IMR-90 (cell line): ENCODE results near the gene PELI1. TPM values are rescaled to one million over a fixed set of nuclear protein-coding genes. Genes with fewer than 3 reads are reported as not detected.

Experiments used
- ATAC-seq: fragments of 200-7000 bp; cut with Tn5 transposase; 2 replicates; pipeline ENCODE4 v1.9.1; 2020; ENCODE audit warnings: low read depth, mild to moderate bottlenecking, moderate library complexity
- BruUV-seq: library from RNA; stranded (reverse); fragments of 400-500 nt; replicated peaks from 2 replicates; lab custom pipeline; 2021; lab: Mats Ljungman, UMichigan
- CTCF ChIA-PET: fragments of 300-600 bp; formaldehyde crosslinking; extraction: SDS; loops from one replicate; lab custom pipeline; 2021; ENCODE audit warnings: antibody characterized with exemption; lab: Yijun Ruan, JAX
- POLR2A ChIA-PET: fragments of 300-600 bp; sonication (Branson Sonifier 250); formaldehyde crosslinking; loops from one replicate; lab custom pipeline; 2022; ENCODE audit warnings: antibody characterized with exemption; ENCODE audit not compliant: unreplicated experiment; lab: Charles Lee
- DNase-seq: peaks from one replicate; pipeline ENCODE4 v3.0.0; 2013
- H2AFZ ChIP-seq: replicated peaks from 2 replicates; pipeline ENCODE3; 2013; ENCODE audit warnings: low read length, mild to moderate bottlenecking; ENCODE audit not compliant: poor library complexity
- H2AK5ac ChIP-seq: 2 replicates; pipeline ENCODE4 v1.6.1; 2013; ENCODE audit warnings: low read depth, low read length, inconsistent platforms
- H2AK9ac ChIP-seq: replicated peaks from 2 replicates; pipeline ENCODE3; 2013; ENCODE audit warnings: mild to moderate bottlenecking, low read depth, low read length, moderate library complexity; ENCODE audit not compliant: poor library complexity
- H2BK120ac ChIP-seq: 2 replicates; pipeline ENCODE4 v1.6.1; 2013; ENCODE audit warnings: low read depth, low read length, inconsistent platforms
- H2BK15ac ChIP-seq: 3 replicates; pipeline ENCODE4 v1.6.1; 2013; ENCODE audit warnings: low read depth, low read length, inconsistent platforms
- H2BK20ac ChIP-seq: 2 replicates; pipeline ENCODE4 v1.6.1; 2013; ENCODE audit warnings: low read depth, mild to moderate bottlenecking, inconsistent platforms, low read length, moderate library complexity
- H2BK5ac ChIP-seq: 2 replicates; pipeline ENCODE4 v1.6.1; 2013; ENCODE audit warnings: mild to moderate bottlenecking, low read depth, low read length, inconsistent platforms; ENCODE audit not compliant: poor library complexity, severe bottlenecking
- H3K14ac ChIP-seq: replicated peaks from 2 replicates; pipeline ENCODE4 v1.6.1; 2013; ENCODE audit warnings: low read depth, low read length, inconsistent platforms
- H3K18ac ChIP-seq: 2 replicates; pipeline ENCODE4 v1.6.1; 2013; ENCODE audit warnings: low read depth, low read length, control low read depth
- H3K23ac ChIP-seq: 2 replicates; pipeline ENCODE4 v1.6.1; 2013; ENCODE audit warnings: low read depth, low read length, inconsistent platforms
- H3K27ac ChIP-seq: 2 replicates; pipeline ENCODE4 v1.5.1; 2013; ENCODE audit warnings: mild to moderate bottlenecking, control low read depth, low read length; ENCODE audit not compliant: insufficient read depth
- H3K27me3 ChIP-seq: 2 replicates; pipeline ENCODE4 v1.6.1; 2013; ENCODE audit warnings: low read length; ENCODE audit not compliant: control insufficient read depth, insufficient read depth
- H3K36me3 ChIP-seq: 2 replicates; pipeline ENCODE4 v1.6.1; 2013; ENCODE audit warnings: low read length, mixed read lengths; ENCODE audit not compliant: control insufficient read depth, insufficient read depth
- H3K4ac ChIP-seq: 2 replicates; pipeline ENCODE4 v1.6.1; 2013; ENCODE audit warnings: low read depth, low read length, inconsistent platforms
- H3K4me1 ChIP-seq: 2 replicates; pipeline ENCODE4 v1.6.1; 2013; ENCODE audit warnings: low read length, mixed read lengths; ENCODE audit not compliant: control insufficient read depth, insufficient read depth
- H3K4me2 ChIP-seq: 2 replicates; pipeline ENCODE4 v1.6.1; 2013; ENCODE audit warnings: low read depth, mild to moderate bottlenecking, control low read depth, low read length, moderate library complexity
- H3K4me3 ChIP-seq: 2 replicates; pipeline ENCODE4 v1.5.1; 2013; ENCODE audit warnings: low read depth, mild to moderate bottlenecking, control low read depth, low read length, moderate library complexity; ENCODE audit not compliant: insufficient read depth
- H3K56ac ChIP-seq: 2 replicates; pipeline ENCODE4 v1.6.1; 2013; ENCODE audit warnings: low read length, inconsistent platforms; ENCODE audit not compliant: insufficient read depth; ENCODE audit errors: extremely low read depth
- H3K79me1 ChIP-seq, 2 experiments: 2 replicates each; pipeline ENCODE4 v1.6.1; 2013; ENCODE audit warnings: low read length in 2 of 2, inconsistent platforms in 1 of 2, low read depth in 1 of 2
- H3K9ac ChIP-seq: 2 replicates; pipeline ENCODE4 v1.6.1; 2013; ENCODE audit warnings: low read depth, low read length, control low read depth
- H3K9me1 ChIP-seq: 2 replicates; pipeline ENCODE4 v1.6.1; 2013; ENCODE audit warnings: low read length, inconsistent platforms; ENCODE audit not compliant: insufficient read depth
- H3K9me3 ChIP-seq: 2 replicates; pipeline ENCODE4 v1.6.1; 2013; ENCODE audit warnings: low read length; ENCODE audit not compliant: control insufficient read depth, insufficient read depth
- H4K20me1 ChIP-seq: 2 replicates; pipeline ENCODE4 v1.6.1; 2013; ENCODE audit warnings: low read length, inconsistent platforms; ENCODE audit not compliant: insufficient read depth
- H4K5ac ChIP-seq: 2 replicates; pipeline ENCODE4 v1.6.1; 2013; ENCODE audit warnings: mild to moderate bottlenecking, low read depth, low read length, control low read depth
- H4K8ac ChIP-seq, 2 experiments: 2 replicates each; pipeline ENCODE4 v1.6.1; 2013; ENCODE audit warnings: low read depth in 2 of 2, low read length in 2 of 2, control low read depth in 1 of 2, inconsistent platforms in 1 of 2
- H4K91ac ChIP-seq: 2 replicates; pipeline ENCODE4 v1.6.1; 2013; ENCODE audit warnings: low read depth, low read length, inconsistent platforms; ENCODE audit not compliant: insufficient read depth
- CEBPB ChIP-seq: IDR thresholded peaks from 2 replicates; pipeline ENCODE4 v1.6.1; 2012; ENCODE audit warnings: low read depth, low read length, improper control_type of control experiment
- USF2 ChIP-seq: fragments of 150-350 bp; IDR thresholded peaks from 2 replicates; pipeline ENCODE4 v1.6.1; 2017; ENCODE audit warnings: mild to moderate bottlenecking, antibody characterized with exemption, low read length, low read depth
- dilution Hi-C: fragments of 300-500 bp; cut with HindIII; formaldehyde crosslinking; loops from one replicate; pipeline ENCODE4 v1.14.3; 2018; ENCODE audit warnings: low sequenced_read_pairs; ENCODE audit not compliant: unreplicated experiment
- in situ Hi-C: fragments of 300-500 bp; cut with MboI; formaldehyde crosslinking; loops from 3 replicates; pipeline ENCODE4 v1.14.3; 2019; ENCODE audit warnings: low sequenced_read_pairs, inconsistent platforms, mixed read lengths
- intact Hi-C: fragments of 100-400 bp; cut with micrococcal nuclease; formaldehyde crosslinking; loops from 2 replicates; pipeline ENCODE4 v1.10.0; 2022
- polyA plus RNA-seq, 3 experiments: library from polyadenylated mRNA; depleted of rRNA; stranded (reverse); fragments of >200 nt; gene quantifications; 2 replicates each; pipeline ENCODE4 v1.2.3, GENCODE V29; 2012; ENCODE audit warnings: low replicate concordance in 1 of 3
- total RNA-seq: library from RNA; depleted of rRNA; stranded (reverse); fragments of >200 nt; gene quantifications from 2 replicates; pipeline ENCODE4 v1.2.3, GENCODE V29; 2012

PELI1 gene
- total and polyA plus RNA-seq, 2 of the 4 experiments (the other 2 are of a cell fraction) = 2.2 to 2.5 TPM

- no peak overlapping the region for H2AK5ac ChIP-seq
- H3K9ac ChIP-seq = no peak overlapping the region
- H3K27ac ChIP-seq = no peak overlapping the region
- no peak overlapping the region for H2AK9ac ChIP-seq
- H2AFZ ChIP-seq = no peak overlapping the region
- no peaks in the 10 kb centered on the region for H3K79me1 ChIP-seq
- H2BK5ac ChIP-seq = no peak overlapping the region
- H3K9me3 ChIP-seq = no peaks in the 10 kb centered on the region
- no peak overlapping the region for H3K4me2 ChIP-seq
- no peak for ATAC-seq
- TF ChIP-seq USF2 (no peak), CEBPB (peak; percentile 68)
- no peak overlapping the region for H3K23ac ChIP-seq
- in situ Hi-C loops (no loop called here), intact Hi-C loops (no loop called here), dilution Hi-C loops (no loop called here)
- no peak overlapping the region for H3K4ac ChIP-seq
- ChIA-PET CTCF (interaction anchor here (1.1 kb wide), 1 partner anchor 149 kb away, joined by 3 read pairs; no protein-coding TSS in a partner anchor), POLR2A (no interaction called here)
- peak; percentile 22 for DNase-seq
- H4K91ac ChIP-seq = no peak overlapping the region
- H3K4me1 ChIP-seq = no peaks in the 10 kb centered on the region
- no peak overlapping the region for H3K56ac ChIP-seq
- no peak overlapping the region for H4K5ac ChIP-seq
- H4K20me1 ChIP-seq = no peaks in the 10 kb centered on the region
- H3K18ac ChIP-seq = no peak overlapping the region
- H2BK20ac ChIP-seq = no peak overlapping the region
- no TSS peak for BruUV-seq
- H4K8ac ChIP-seq = no peak overlapping the region
- no peak overlapping the region for H3K14ac ChIP-seq
- no peak overlapping the region for H2BK15ac ChIP-seq
- no peak overlapping the region for H2BK120ac ChIP-seq
- no peak overlapping the region for H3K4me3 ChIP-seq
- H3K36me3 ChIP-seq = no peaks in the 10 kb centered on the region
- H3K9me1 ChIP-seq = no peaks in the 10 kb centered on the region
- H3K27me3 ChIP-seq = peaks cover 14% of the 10 kb centered on the region
Observed at GRCh38 chr2:64157792-64158191, 13.6 kb upstream of the PELI1 start.
